ENCODE measurements around the gene LDHD.

Gene LDHD

DNA sequence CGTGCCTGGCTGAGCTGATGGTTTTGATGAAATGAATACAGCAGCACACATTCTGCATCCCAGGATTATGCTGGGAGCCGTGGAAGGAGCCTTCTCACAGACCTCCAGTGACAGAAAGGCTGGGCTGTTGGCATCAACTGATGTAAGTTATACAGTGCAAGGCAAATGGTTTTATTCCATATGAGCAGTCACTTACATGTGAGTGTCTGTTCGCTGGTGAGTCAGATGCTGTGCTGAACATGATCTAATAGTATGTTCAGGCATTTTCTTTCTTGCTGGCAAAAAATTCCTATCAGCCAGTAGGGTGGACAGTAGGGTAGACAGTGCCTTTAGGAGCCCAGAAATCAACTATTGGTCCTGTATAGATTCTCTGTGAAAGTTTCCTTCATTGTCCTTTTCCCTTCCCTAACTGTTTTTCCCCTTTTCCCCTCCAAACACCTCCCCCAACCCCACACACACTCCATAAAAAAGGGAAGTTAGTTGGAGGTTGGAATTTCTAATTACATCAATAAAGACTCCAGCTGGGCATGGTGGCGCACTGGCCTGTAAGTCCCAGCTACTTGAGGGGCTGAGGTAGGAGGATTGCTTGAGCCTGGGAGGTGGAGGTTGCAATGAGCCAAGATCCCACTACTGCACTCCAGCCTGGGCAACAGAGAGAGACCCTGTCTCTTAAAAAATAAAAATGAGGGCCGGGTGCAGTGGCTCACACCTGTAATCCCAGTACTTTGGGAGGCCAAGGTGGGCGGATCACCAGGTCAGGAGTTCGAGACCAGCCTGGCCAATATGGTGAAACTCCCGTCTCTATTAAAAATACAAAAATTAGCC lies 36.2 kb downstream of the LDHD start:
- DNase-seq (ENCODE audit: low read depth), result no peak

DNA sequence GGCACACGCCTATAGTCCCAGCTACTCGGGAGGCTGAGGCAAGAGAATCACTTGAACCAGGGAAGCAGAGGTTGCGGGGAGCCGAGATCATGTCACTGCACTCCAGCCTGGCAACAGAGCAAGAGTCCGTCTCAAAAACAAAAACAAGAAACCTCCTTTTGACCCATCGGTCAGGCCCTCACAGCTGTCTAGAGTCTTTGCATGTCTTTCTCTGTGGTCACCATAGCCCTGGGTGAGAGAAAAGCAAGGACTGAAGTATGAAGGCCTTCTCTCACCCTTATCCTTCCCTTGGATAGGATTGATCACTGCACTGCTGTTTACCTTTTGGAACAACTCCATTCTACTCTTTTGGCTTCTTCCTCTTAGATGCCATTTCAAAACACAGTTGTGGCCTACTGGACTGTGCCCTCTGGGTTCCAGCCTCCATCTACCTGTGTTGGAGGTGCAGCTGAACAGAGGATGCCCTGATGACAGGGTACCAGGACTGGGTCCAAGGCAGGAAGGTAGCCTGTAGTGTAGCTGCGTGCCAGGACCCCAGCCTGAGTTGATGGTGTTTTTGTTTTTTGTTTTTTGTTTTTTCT lies 37.1 kb downstream of the LDHD start:
- DNase-seq (ENCODE audit: low read depth), result no peak

GRCh38 chr16:75078886-75079285 lies 37.7 kb downstream of the LDHD start:
- no peak for DNase-seq (ENCODE audit: low read depth)

- DNase-seq (ENCODE audit: low read depth), result no peak
Measured at GRCh38 chr16:75075688-75076268, 40.8 kb downstream of the LDHD start.

DNA sequence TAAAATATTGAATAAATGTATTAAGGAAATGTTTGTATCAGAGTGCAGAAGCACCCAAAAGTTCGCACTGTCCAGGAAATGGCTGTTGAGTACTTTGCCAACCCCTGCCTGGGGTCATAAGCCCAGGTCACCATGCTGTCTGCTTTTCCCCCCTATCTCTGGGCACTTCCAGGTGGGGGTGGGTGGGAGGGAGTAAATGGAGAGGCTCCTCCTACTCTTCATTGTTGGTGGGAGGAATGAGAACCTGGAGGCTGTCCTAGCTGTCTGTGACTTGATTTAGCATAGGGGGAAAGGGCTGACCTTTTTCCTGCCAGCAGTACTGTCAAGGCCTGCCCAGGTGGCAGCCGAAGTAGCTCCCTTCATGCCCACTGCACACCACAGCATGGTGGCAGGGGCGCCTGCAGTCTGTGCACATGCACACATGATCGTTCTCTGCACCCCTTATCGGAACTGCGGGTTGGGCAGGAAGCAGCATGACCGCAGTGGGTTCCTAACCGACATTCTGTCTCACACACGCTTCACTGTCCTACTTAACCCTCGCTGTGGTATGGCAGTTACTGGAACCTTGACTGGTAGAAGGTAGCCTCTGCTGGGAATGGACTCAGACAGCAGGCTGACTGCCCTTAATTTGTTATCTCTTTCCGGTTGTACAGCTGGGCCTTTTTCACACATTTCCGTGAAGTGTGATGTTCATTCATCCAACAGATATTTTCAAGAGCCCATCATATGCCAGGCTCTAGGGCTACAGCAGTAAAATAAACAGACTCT lies 41.5 kb downstream of the LDHD start:
- DNase-seq (ENCODE audit: low read depth), result peak; percentile 61

GRCh38 chr16:75074304-75074793 lies 42.2 kb downstream of the LDHD start:
- no peak for DNase-seq (ENCODE audit: low read depth)

GRCh38 chr16:75073545-75074303 lies 42.9 kb downstream of the LDHD start:
- no peak for DNase-seq (ENCODE audit: low read depth)

DNA sequence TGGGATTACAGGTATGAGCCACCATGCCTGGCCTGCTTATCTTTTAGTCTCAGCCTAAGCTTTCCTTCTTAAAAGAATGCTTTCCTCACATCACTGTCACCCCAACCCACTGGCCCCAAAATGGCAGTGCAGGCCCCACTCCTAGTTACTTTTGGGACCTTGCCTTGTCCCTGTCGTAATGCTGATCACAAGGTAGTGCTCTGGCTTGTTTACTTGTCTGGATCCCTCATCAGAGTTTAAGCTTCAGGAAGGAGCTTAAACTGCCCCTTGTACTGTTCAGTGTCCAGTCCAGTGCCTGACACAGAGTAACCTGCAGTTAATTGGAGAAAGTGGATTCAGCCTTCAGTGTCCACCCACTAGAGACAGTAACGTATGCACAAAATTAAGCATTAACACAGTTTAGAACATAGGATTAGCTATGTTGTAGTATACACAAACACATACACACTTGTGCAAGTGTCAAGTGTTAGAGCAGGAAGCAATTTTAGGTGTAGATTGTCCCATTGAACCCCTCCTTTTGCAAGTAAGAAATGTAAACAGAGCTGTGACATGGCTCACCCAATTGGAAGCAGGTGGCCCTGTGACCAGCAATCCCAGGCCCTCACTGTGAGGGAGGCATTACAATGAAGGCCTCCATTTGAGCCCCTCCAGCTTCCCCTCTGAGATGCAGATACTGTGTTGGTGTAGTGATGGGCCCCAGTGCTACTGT lies 44.2 kb downstream of the LDHD start:
- DNase-seq (ENCODE audit: low read depth), result no peak

DNA sequence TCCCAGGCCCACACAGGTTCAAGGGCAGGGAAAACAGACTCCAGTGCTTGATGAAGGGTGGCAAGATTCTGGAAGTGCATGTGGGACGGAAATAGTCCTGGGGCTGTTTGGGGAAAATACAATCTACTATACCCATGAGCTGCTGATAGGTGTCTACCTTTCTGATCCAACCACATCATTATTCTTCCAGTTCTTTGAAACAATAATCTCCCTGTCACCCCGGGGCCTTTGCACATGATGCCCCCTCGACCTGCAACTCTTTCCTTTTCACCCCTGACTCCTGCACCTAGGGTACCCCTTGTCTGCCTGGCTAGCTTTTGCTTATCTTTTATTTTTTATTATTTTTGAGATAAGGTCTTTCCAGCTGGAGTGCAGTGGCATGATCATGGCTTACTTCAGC lies 45.0 kb downstream of the LDHD start:
- DNase-seq (ENCODE audit: low read depth), result no peak

GRCh38 chr16:75070012-75070841 lies 46.4 kb downstream of the LDHD start:
- no peak for DNase-seq (ENCODE audit: low read depth)

DNA sequence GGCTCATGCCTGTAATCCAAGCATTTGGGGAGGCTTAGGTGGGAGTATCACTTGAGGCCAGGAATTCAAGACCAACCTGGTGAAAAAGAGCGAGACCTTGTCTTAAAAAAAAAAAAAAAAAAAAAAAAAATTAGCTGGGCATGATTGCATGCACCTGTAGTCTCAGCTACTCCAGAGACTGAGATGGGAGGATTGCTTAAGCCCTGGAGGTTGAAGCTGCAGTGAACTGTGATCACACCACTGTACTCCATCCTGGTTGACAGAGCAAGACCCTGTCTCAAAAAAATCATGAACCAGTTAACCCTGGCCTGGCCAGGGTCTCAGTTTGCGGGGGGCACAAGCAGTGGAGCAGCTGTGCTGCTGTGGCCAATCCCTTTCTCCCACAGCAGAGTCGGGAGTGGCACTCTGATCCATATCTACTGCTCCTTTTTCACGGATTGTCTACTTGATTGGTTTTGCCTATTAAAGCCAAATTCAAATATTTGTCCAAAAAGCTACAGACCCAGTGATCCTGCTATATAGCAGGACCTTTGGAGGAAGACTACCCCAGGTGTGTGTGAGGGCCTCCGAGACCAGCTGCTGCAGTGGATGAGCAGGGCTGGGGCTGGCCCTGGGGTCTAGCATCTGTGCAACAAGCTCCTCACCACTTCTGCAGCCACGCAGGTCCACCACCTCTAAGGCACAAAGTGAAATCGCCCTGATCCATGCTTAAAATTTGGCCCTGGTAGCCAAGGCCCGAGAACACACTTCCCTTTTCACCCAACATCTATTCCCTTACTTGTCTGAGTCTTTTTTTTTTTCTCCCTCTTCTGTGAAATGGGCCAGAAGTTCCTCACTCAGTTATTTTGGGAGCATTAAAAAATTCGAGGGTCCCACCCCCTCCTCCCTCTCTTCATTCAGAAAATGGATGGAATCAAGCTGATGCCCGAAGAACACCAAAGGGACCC lies 48.2 kb downstream of the LDHD start:
- no peak for DNase-seq (ENCODE audit: low read depth)

DNA sequence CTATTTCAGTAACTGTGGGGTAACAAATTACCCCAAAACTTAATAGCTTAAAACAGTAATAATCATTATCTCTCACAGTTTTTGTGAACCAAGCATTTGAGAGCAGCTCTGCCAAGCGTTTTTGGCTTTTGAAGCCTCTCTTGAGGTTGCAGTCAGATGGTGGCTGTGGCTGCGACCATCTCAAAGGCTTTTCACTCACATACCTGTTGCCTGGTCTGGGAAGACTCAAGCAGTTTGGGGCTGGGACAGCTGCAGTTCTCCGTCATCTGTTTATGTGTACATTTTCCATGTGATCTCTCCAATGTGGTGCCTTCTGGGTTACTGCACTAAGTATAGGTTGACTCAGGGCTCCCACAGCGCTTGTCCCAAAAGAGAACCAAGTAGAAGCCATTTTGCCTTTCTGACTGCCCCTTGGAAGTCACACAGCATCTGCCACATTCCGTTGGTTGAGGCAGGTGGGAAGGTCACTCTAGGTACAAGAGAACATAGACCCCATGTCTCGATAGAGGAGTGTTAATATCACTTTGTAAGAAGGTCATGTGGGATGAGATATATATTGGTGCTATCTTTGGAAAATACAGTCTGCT lies 49.6 kb downstream of the LDHD start:
- no peak for DNase-seq (ENCODE audit: low read depth)

DNA sequence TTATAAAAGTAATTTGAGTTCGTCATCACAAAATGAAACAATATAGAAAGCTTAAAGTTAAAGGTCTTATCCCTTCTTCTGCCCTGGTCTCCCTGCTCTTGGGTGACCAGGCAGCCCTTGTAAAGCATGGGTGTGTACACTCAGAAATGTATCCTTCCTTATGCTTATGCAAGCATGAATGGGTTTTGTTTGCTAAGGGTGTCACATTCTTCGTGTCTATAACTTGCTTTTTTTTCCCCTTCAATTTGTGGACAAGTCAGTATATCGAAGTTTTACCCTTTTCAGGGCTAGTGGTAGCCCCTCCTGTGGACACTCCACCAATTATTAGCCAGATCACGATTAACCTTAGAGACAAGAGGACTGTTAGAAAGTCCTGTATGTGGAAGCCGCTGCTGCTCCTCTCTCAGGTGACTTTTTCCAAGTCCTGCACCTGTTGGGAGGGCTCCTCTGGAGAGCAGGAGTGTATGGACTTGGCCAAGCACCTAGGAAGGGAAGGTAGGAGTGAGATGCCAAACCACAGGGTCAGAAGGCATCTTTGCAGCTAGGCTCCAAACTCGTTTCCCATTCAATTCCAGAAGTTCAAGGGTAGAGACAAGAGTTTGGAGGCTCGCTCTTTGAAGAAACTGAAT lies 50.9 kb downstream of the LDHD start:
- no peak for DNase-seq (ENCODE audit: low read depth)

- no peak for DNase-seq (ENCODE audit: low read depth)
Measured at GRCh38 chr16:75065149-75065505, 51.5 kb downstream of the LDHD start.

DNA sequence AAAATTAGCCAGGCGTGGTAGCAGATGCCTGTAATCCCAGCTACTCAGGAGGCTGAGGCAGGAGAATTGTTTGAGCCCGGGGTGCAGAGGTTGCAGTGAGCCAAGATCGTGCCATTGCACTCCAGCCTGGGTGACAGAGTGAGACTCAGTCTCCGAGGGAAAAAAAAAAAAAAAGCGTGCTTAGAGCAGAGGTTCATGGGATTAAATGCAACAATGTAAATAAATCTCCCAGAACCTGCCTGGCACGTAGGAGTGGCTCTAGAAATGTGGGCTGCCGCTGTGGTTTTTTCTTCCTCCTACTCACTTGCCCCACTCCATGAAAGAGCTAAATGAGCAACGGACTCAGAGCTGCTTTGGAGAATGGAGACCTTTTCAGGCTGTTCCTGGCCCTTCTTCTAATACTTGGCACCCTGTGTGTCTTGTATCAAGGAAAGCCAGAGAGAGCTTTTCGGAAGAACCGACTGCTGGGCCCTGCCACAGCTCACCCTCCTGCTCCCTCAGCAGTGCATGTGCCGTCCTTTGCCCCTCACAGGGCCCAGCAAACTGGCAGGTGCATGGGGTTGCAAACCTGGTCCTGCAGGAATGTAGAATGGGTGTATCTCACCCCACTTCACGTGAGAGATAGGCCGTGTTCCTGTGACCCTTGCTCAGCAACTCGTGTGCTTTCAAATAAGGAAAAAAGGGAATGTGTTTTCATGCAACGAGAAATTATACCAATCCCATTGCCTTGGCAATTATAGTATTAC lies 52.0 kb downstream of the LDHD start:
- peak; percentile 11 for DNase-seq (ENCODE audit: low read depth)

- no peak for DNase-seq (ENCODE audit: low read depth)
Measured at GRCh38 chr16:75063549-75064088, 53.0 kb downstream of the LDHD start.

- no peak for DNase-seq (ENCODE audit: low read depth)
Measured at GRCh38 chr16:75062976-75063346, 53.6 kb downstream of the LDHD start.
